SK-N-SH (cell line): ENCODE results near the gene PTPRF. TPM values are rescaled to one million over a fixed set of nuclear protein-coding genes. Genes with fewer than 3 reads are reported as not detected.

Source experiments
- CTCF ChIA-PET: fragments of 300-600, 350-600 bp; formaldehyde crosslinking; extraction: SDS; loops from one replicate; lab custom pipeline; 2021; lab: Yijun Ruan, JAX
- POLR2A ChIA-PET: fragments of 350-600 bp; sonication (Branson Sonifier 250); formaldehyde crosslinking; extraction: SDS; loops from one replicate; lab custom pipeline; 2020; ENCODE audit warnings: antibody characterized with exemption, inconsistent platforms; lab: Yijun Ruan, JAX
- DNase-seq: peaks from one replicate; pipeline ENCODE4 v3.0.0; 2012
- H2AFZ ChIP-seq: fragments of 200-600 bp; sonication (generic); 2 replicates; pipeline ENCODE4 v1.8.1; 2016; ENCODE audit warnings: antibody characterized with exemption, mild to moderate bottlenecking, low read depth
- H3F3A ChIP-seq: fragments of 200-600 bp; sonication (generic); replicated peaks from 2 replicates; pipeline ENCODE3; 2016; ENCODE audit warnings: antibody characterized with exemption, mild to moderate bottlenecking; ENCODE audit not compliant: insufficient read depth
- H3K27ac ChIP-seq, 2 experiments: fragments of 200-500 bp in 1 of 2; fragments of 200-600 bp in 1 of 2; sonication (Bioruptor generic) in 1 of 2; sonication (generic), shearing (Covaris generic) in 1 of 2; 2 replicates each; pipeline versions ENCODE4 v1.5.1 to v1.6.1; 2014 to 2016; ENCODE audit warnings: low read depth in 2 of 2, inconsistent platforms in 1 of 2, low read length in 1 of 2, mild to moderate bottlenecking in 1 of 2, mixed read lengths in 1 of 2
- H3K27me3 ChIP-seq: fragments of 200-600 bp; sonication (generic), shearing (Covaris generic); 2 replicates; pipeline ENCODE4 v1.6.1; 2016; ENCODE audit warnings: mixed run types; ENCODE audit not compliant: insufficient read depth
- H3K36me3 ChIP-seq, 2 experiments: fragments of 200-500 bp in 1 of 2; fragments of 200-600 bp in 1 of 2; sonication (Bioruptor generic) in 1 of 2; sonication (generic) in 1 of 2; replicated peaks in 1 of 2; 2 replicates each; pipeline versions ENCODE3 to v1.5.1; 2014 to 2016; ENCODE audit warnings: low read length in 1 of 2, mild to moderate bottlenecking in 1 of 2; ENCODE audit not compliant: insufficient read depth in 2 of 2, control insufficient read depth in 1 of 2
- H3K4me1 ChIP-seq, 2 experiments: fragments of 200-500 bp in 1 of 2; fragments of 200-600 bp in 1 of 2; sonication (Bioruptor generic) in 1 of 2; sonication (generic), shearing (Covaris generic) in 1 of 2; 2 replicates each; pipeline versions ENCODE4 v1.5.1 to v1.6.1; 2014 to 2016; ENCODE audit warnings: low read depth in 1 of 2, low read length in 1 of 2, mixed run types in 1 of 2; ENCODE audit not compliant: insufficient read depth in 2 of 2, control insufficient read depth in 1 of 2
- H3K4me2 ChIP-seq: fragments of 200-600 bp; sonication (generic), shearing (Covaris generic); 2 replicates; pipeline ENCODE4 v1.6.1; 2017; ENCODE audit warnings: mixed run types
- H3K4me3 ChIP-seq, 2 experiments: fragments of 200-500 bp in 1 of 2; fragments of 200-600 bp in 1 of 2; sonication (Bioruptor generic) in 1 of 2; sonication (generic), shearing (Covaris generic) in 1 of 2; 2 replicates each; pipeline versions ENCODE4 v1.5.1 to v1.8.1; 2014 to 2016; ENCODE audit warnings: low read depth in 2 of 2, inconsistent platforms in 1 of 2, low read length in 1 of 2, mild to moderate bottlenecking in 1 of 2, mixed read lengths in 1 of 2, moderate library complexity in 1 of 2
- H3K79me2 ChIP-seq: fragments of 200-600 bp; sonication (generic); 2 replicates; pipeline ENCODE4 v1.8.1; 2017; ENCODE audit warnings: mild to moderate bottlenecking; ENCODE audit not compliant: insufficient read depth
- H3K9ac ChIP-seq: fragments of 200-600 bp; sonication (generic); 2 replicates; pipeline ENCODE4 v1.6.1; 2017; ENCODE audit warnings: mixed run types
- H3K9me2 ChIP-seq: fragments of 200-600 bp; sonication (generic); 2 replicates; pipeline ENCODE4 v1.6.1; 2017; ENCODE audit warnings: mixed run types
- H3K9me3 ChIP-seq: fragments of 200-600 bp; sonication (generic); 2 replicates; pipeline ENCODE4 v1.6.1; 2017; ENCODE audit warnings: mixed run types, mild to moderate bottlenecking, moderate library complexity
- H4K20me1 ChIP-seq: fragments of 200-600 bp; sonication (generic); 2 replicates; pipeline ENCODE4 v1.6.1; 2017; ENCODE audit warnings: mild to moderate bottlenecking, mixed run types; ENCODE audit not compliant: insufficient read depth
- CHD2 ChIP-seq: fragments of 150-350 bp; IDR thresholded peaks from 2 replicates; pipeline ENCODE4 v1.6.1; 2018; ENCODE audit warnings: low read length; ENCODE audit not compliant: partially characterized antibody
- EP300 ChIP-seq, 2 experiments: IDR thresholded peaks; 2 replicates each; pipeline versions ENCODE4 v1.4.0 to v1.6.1; 2012; ENCODE audit warnings: borderline replicate concordance in 1 of 2, low read depth in 1 of 2, low read length in 1 of 2
- EZH2phosphoT487 ChIP-seq: fragments of 200-600 bp; sonication (generic); IDR thresholded peaks from 2 replicates; pipeline ENCODE4 v1.6.1; 2017; ENCODE audit warnings: low read depth, mixed run types, mild to moderate bottlenecking, antibody characterized with exemption, moderate library complexity, borderline replicate concordance
- FOSL2 ChIP-seq: IDR thresholded peaks from 2 replicates; pipeline ENCODE4 v1.4.0; 2012; ENCODE audit warnings: low read depth, mild to moderate bottlenecking, moderate library complexity, borderline replicate concordance
- GABPA ChIP-seq: IDR thresholded peaks from 2 replicates; pipeline ENCODE4 v1.4.0; 2012; ENCODE audit warnings: low read depth, mild to moderate bottlenecking
- GATA2 ChIP-seq: sonication (generic); formaldehyde crosslinking; IDR thresholded peaks from 2 replicates; pipeline ENCODE4 v1.5.0; 2020; ENCODE audit warnings: mild to moderate bottlenecking, missing genetic modification reagents
- MXI1 ChIP-seq: IDR thresholded peaks from 2 replicates; pipeline ENCODE4 v1.6.1; 2012; ENCODE audit warnings: mild to moderate bottlenecking, low read depth, low read length, improper control_type of control experiment
- NRF1 ChIP-seq: IDR thresholded peaks from 2 replicates; pipeline ENCODE4 v1.6.1; 2012; ENCODE audit warnings: low read depth, mild to moderate bottlenecking, low read length
- SIN3A ChIP-seq: IDR thresholded peaks from 2 replicates; pipeline ENCODE4 v1.6.1; 2012; ENCODE audit warnings: low read depth, mild to moderate bottlenecking, low read length, moderate library complexity, borderline replicate concordance
- TAF1 ChIP-seq: IDR thresholded peaks from 2 replicates; pipeline ENCODE4 v1.6.1; 2012; ENCODE audit warnings: low read depth, mild to moderate bottlenecking, low read length, moderate library complexity, borderline replicate concordance
- WGBS: methylation state at CpG from one replicate; pipeline ENCODE4 v1.1.6; 2017; ENCODE audit warnings: low lambda C conversion rate; 5-methylcytosine and 5-hydroxymethylcytosine counted together
- polyA plus RNA-seq, 3 experiments: library from polyadenylated mRNA; depleted of rRNA; stranded (reverse); fragments of >200 nt; gene quantifications; 2 replicates each; pipeline ENCODE4 v1.2.3, GENCODE V29; 2012
- TF ChIP-seq, protein P1 (sequence below): fragments of 150-350 bp; IDR thresholded peaks from 2 replicates; pipeline ENCODE4 v1.6.1; 2017; ENCODE audit warnings: antibody characterized with exemption, low read length, low read depth, borderline replicate concordance
- TF ChIP-seq, protein P2 (sequence below): IDR thresholded peaks from 2 replicates; pipeline ENCODE4 v1.6.1; 2012; ENCODE audit warnings: mild to moderate bottlenecking, low read depth, low read length, moderate library complexity
- TF ChIP-seq, protein P3 (sequence below): IDR thresholded peaks from 2 replicates; pipeline ENCODE4; 2012
- TF ChIP-seq, protein P4 (sequence below): IDR thresholded peaks from 2 replicates; pipeline ENCODE4 v1.4.0; 2012; ENCODE audit warnings: low read depth, borderline replicate concordance

Gene PTPRF
- polyA plus RNA-seq, 1 of the 3 experiments (the other 2 are of a cell fraction), result 72.7 TPM

DNA sequence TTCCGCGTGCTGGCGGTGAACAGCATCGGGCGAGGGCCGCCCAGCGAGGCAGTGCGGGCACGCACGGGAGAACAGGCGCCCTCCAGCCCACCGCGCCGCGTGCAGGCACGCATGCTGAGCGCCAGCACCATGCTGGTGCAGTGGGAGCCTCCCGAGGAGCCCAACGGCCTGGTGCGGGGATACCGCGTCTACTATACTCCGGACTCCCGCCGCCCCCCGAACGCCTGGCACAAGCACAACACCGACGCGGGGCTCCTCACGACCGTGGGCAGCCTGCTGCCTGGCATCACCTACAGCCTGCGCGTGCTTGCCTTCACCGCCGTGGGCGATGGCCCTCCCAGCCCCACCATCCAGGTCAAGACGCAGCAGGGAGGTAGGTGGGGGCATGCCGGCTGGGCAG, 60.5 kb downstream of the PTPRF start:
- TF ChIP-seq, protein P1, sequence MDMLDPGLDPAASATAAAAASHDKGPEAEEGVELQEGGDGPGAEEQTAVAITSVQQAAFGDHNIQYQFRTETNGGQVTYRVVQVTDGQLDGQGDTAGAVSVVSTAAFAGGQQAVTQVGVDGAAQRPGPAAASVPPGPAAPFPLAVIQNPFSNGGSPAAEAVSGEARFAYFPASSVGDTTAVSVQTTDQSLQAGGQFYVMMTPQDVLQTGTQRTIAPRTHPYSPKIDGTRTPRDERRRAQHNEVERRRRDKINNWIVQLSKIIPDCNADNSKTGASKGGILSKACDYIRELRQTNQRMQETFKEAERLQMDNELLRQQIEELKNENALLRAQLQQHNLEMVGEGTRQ, result no peak
- TF ChIP-seq, protein P2, sequence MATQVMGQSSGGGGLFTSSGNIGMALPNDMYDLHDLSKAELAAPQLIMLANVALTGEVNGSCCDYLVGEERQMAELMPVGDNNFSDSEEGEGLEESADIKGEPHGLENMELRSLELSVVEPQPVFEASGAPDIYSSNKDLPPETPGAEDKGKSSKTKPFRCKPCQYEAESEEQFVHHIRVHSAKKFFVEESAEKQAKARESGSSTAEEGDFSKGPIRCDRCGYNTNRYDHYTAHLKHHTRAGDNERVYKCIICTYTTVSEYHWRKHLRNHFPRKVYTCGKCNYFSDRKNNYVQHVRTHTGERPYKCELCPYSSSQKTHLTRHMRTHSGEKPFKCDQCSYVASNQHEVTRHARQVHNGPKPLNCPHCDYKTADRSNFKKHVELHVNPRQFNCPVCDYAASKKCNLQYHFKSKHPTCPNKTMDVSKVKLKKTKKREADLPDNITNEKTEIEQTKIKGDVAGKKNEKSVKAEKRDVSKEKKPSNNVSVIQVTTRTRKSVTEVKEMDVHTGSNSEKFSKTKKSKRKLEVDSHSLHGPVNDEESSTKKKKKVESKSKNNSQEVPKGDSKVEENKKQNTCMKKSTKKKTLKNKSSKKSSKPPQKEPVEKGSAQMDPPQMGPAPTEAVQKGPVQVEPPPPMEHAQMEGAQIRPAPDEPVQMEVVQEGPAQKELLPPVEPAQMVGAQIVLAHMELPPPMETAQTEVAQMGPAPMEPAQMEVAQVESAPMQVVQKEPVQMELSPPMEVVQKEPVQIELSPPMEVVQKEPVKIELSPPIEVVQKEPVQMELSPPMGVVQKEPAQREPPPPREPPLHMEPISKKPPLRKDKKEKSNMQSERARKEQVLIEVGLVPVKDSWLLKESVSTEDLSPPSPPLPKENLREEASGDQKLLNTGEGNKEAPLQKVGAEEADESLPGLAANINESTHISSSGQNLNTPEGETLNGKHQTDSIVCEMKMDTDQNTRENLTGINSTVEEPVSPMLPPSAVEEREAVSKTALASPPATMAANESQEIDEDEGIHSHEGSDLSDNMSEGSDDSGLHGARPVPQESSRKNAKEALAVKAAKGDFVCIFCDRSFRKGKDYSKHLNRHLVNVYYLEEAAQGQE, result no peak
- TF ChIP-seq EZH2phosphoT487 (no peak), SIN3A (no peak)
- TF ChIP-seq, protein P3, sequence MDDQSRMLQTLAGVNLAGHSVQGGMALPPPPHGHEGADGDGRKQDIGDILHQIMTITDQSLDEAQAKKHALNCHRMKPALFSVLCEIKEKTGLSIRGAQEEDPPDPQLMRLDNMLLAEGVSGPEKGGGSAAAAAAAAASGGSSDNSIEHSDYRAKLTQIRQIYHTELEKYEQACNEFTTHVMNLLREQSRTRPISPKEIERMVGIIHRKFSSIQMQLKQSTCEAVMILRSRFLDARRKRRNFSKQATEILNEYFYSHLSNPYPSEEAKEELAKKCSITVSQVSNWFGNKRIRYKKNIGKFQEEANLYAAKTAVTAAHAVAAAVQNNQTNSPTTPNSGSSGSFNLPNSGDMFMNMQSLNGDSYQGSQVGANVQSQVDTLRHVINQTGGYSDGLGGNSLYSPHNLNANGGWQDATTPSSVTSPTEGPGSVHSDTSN, result no peak
- TF ChIP-seq, all 33 proteins: peak for 0

DNA sequence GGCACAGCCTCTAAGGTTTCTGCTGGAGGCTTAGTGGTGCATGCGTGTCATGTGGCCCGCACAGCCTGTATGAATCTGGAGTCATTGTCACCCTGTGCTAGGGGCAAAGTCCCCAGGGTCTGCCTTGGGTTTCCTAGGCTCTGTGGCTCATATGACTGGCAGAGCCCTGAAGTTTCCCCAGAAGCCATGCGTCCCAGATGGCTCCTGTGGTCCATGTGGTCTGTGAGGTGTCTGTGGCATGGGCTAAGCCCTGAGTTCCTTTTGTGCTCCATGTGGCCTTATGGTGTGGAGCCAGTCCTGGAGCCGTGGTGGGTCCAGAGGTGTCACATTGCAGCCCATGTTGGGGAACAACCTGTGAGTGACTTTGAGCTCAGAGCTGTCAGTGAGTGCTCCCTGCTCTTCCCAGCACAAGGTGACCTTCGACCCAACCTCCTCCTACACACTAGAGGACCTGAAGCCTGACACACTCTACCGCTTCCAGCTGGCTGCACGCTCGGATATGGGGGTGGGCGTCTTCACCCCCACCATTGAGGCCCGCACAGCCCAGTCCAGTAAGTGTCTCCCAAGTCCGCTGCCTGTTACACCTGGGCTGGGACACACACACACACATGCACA, 61.5 kb downstream of the PTPRF start:
- peaks cover 0 to 25% of the 10 kb centered on the region in 2 experiments for H3K36me3 ChIP-seq
- no peak overlapping the region for H3K4me2 ChIP-seq
- no peaks in the 10 kb centered on the region for H3F3A ChIP-seq
- peaks cover 0 to 11% of the 10 kb centered on the region in 2 experiments; a peak in 1 of 4 replicates for H3K4me1 ChIP-seq
- no peaks in the 10 kb centered on the region for H3K27me3 ChIP-seq
- H3K4me3 ChIP-seq, result no peak overlapping the region
- WGBS, result 100% methylated on average over 8 of the region's 11 CpGs
- ChIA-PET POLR2A (no interaction called here), CTCF (no interaction called here)
- no peaks in the 10 kb centered on the region for H3K79me2 ChIP-seq
- no peaks in the 10 kb centered on the region for H3K9me3 ChIP-seq
- no peak overlapping the region for H3K27ac ChIP-seq
- H2AFZ ChIP-seq, result no peak overlapping the region
- no peak overlapping the region for H3K9ac ChIP-seq
- no peaks in the 10 kb centered on the region for H3K9me2 ChIP-seq
- no peak for DNase-seq
- no peaks in the 10 kb centered on the region for H4K20me1 ChIP-seq
- TF ChIP-seq EP300 (IDR thresholded peaks at IDR 0.05; ENCODE audit: borderline replicate concordance in 1 of 2, low read depth in 1 of 2, low read length in 1 of 2) (no peak), GABPA (no peak), FOSL2 (no peak), GATA2 (CRISPR knock-in tag) (no peak), SIN3A (no peak), TAF1 (no peak), NRF1 (no peak), CHD2 (no peak), MXI1 (no peak)
- TF ChIP-seq, protein P4, sequence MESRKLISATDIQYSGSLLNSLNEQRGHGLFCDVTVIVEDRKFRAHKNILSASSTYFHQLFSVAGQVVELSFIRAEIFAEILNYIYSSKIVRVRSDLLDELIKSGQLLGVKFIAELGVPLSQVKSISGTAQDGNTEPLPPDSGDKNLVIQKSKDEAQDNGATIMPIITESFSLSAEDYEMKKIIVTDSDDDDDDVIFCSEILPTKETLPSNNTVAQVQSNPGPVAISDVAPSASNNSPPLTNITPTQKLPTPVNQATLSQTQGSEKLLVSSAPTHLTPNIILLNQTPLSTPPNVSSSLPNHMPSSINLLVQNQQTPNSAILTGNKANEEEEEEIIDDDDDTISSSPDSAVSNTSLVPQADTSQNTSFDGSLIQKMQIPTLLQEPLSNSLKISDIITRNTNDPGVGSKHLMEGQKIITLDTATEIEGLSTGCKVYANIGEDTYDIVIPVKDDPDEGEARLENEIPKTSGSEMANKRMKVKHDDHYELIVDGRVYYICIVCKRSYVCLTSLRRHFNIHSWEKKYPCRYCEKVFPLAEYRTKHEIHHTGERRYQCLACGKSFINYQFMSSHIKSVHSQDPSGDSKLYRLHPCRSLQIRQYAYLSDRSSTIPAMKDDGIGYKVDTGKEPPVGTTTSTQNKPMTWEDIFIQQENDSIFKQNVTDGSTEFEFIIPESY, result no peak

More for the DNA sequence above, 60.5 kb downstream of the PTPRF start:
- ChIA-PET POLR2A (no interaction called here), CTCF (no interaction called here)
- H3K79me2 ChIP-seq, result no peaks in the 10 kb centered on the region
- no peaks in the 10 kb centered on the region for H3K9me3 ChIP-seq
- H3F3A ChIP-seq, result no peaks in the 10 kb centered on the region
- DNase-seq, result no peak
- no peak overlapping the region for H2AFZ ChIP-seq
- peaks cover 0 to 25% of the 10 kb centered on the region in 2 experiments for H3K36me3 ChIP-seq
- H3K4me1 ChIP-seq, result peaks cover 0 to 12% of the 10 kb centered on the region in 2 experiments; a peak in 1 of 4 replicates
- no peak overlapping the region for H3K4me3 ChIP-seq
- 98% methylated on average over 12 of the region's 39 CpGs for WGBS
- no peaks in the 10 kb centered on the region for H3K27me3 ChIP-seq
- no peak overlapping the region for H3K9ac ChIP-seq
- H4K20me1 ChIP-seq, result no peaks in the 10 kb centered on the region
- H3K4me2 ChIP-seq, result no peak overlapping the region
- H3K9me2 ChIP-seq, result no peaks in the 10 kb centered on the region
- H3K27ac ChIP-seq, result no peak overlapping the region
